ENCODE results near the gene FRMPD4.

FRMPD4 gene

GRCh38 chrX:12360986-12361598 is 222.8 kb downstream of the FRMPD4 start:
- no peak overlapping the region for H3K4me3 ChIP-seq (replicated peaks in 1 of 2; ENCODE audit: low read depth in 2 of 2, low read length in 2 of 2)
- DNase-seq (ENCODE audit: low read depth in 2 of 2) = peak; percentile 26 to 65
- no peak for TF ChIP-seq CTCF (IDR thresholded peaks at IDR 0.05; ENCODE audit: low read depth, low read length)

- no peak for DNase-seq (ENCODE audit: low read depth in 2 of 2)
- no peak for TF ChIP-seq CTCF (IDR thresholded peaks at IDR 0.05; ENCODE audit: low read depth, low read length)
- H3K4me3 ChIP-seq (replicated peaks in 1 of 2; ENCODE audit: low read depth in 2 of 2, low read length in 2 of 2) = no peak overlapping the region
Observed at GRCh38 chrX:12363216-12363615, 224.9 kb downstream of the FRMPD4 start.

- H3K4me3 ChIP-seq (replicated peaks in 1 of 2; ENCODE audit: low read depth in 2 of 2, low read length in 2 of 2) = no peak overlapping the region
- no peak for TF ChIP-seq CTCF (IDR thresholded peaks at IDR 0.05; ENCODE audit: low read depth, low read length)
Observed at GRCh38 chrX:12366440-12366839, 228.2 kb downstream of the FRMPD4 start.

GRCh38 chrX:12367254-12367653 is 229.0 kb downstream of the FRMPD4 start:
- no peak overlapping the region for H3K4me3 ChIP-seq (replicated peaks in 1 of 2; ENCODE audit: low read depth in 2 of 2, low read length in 2 of 2)
- TF ChIP-seq CTCF (IDR thresholded peaks at IDR 0.05; ENCODE audit: low read depth, low read length) = no peak
- no peak for DNase-seq (ENCODE audit: low read depth in 2 of 2)

More at GRCh38 chrX:12366440-12366839, 228.2 kb downstream of the FRMPD4 start:
- DNase-seq (ENCODE audit: low read depth in 2 of 2) = no peak

- peak; percentile 87 to 89 for DNase-seq (ENCODE audit: low read depth in 2 of 2)
- no peak overlapping the region for H3K4me3 ChIP-seq (replicated peaks in 1 of 2; ENCODE audit: low read depth in 2 of 2, low read length in 2 of 2)
- TF ChIP-seq CTCF (IDR thresholded peaks at IDR 0.05; ENCODE audit: low read depth, low read length) = no peak
Observed at GRCh38 chrX:12370497-12370986, 232.3 kb downstream of the FRMPD4 start.

- DNase-seq (ENCODE audit: low read depth in 2 of 2) = peak; percentile 77 to 90
- TF ChIP-seq CTCF (IDR thresholded peaks at IDR 0.05; ENCODE audit: low read depth, low read length) = no peak
Observed at GRCh38 chrX:12372111-12372510, 233.8 kb downstream of the FRMPD4 start.

GRCh38 chrX:12374286-12374685 is 236.0 kb downstream of the FRMPD4 start:
- no peak for DNase-seq (ENCODE audit: low read depth in 2 of 2)
- TF ChIP-seq CTCF (IDR thresholded peaks at IDR 0.05; ENCODE audit: low read depth, low read length) = no peak
- no peak overlapping the region for H3K4me3 ChIP-seq (replicated peaks in 1 of 2; ENCODE audit: low read depth in 2 of 2, low read length in 2 of 2)

More at GRCh38 chrX:12372111-12372510, 233.8 kb downstream of the FRMPD4 start:
- H3K4me3 ChIP-seq (replicated peaks in 1 of 2; ENCODE audit: low read depth in 2 of 2, low read length in 2 of 2) = no peak overlapping the region

All from cardiac fibroblast (primary cell).